WERI-Rb-1 (cell line): Measurements from ENCODE around the gene CCT6B.

Experiments
- DNase-seq: peaks from one replicate; pipeline ENCODE4 v3.0.0-alpha.2; 2020
- H3K27ac ChIP-seq: fragments of 250-450 bp; sonication (Bioruptor Pico); 2 replicates; pipeline ENCODE4 v1.5.1; 2020; ENCODE audit warnings: mild to moderate bottlenecking, moderate library complexity
- H3K27me3 ChIP-seq: fragments of 250-450 bp; sonication (Bioruptor Pico); 2 replicates; pipeline ENCODE4 v1.5.1; 2021; ENCODE audit warnings: mild to moderate bottlenecking, low read depth, moderate library complexity; ENCODE audit not compliant: insufficient read depth, severe bottlenecking
- H3K36me3 ChIP-seq: fragments of 250-450 bp; sonication (Bioruptor Pico); 2 replicates; pipeline ENCODE4 v1.5.1; 2020; ENCODE audit warnings: mild to moderate bottlenecking, moderate library complexity
- H3K4me3 ChIP-seq: 2 replicates; pipeline ENCODE4 v1.5.1; 2011; ENCODE audit warnings: low read depth, mild to moderate bottlenecking, control low read depth, low read length
- H3K9me3 ChIP-seq: fragments of 250-450 bp; sonication (Bioruptor Pico); 2 replicates; pipeline ENCODE4 v1.5.1; 2021; ENCODE audit warnings: mild to moderate bottlenecking, moderate library complexity; ENCODE audit not compliant: severe bottlenecking
- CTCF ChIP-seq: IDR thresholded peaks from 2 replicates; pipeline ENCODE4 v1.5.1; 2011; ENCODE audit warnings: low read depth, mild to moderate bottlenecking, control low read depth, inconsistent platforms, low read length

Gene CCT6B

GRCh38 chr17:34909040-34909439, 52.2 kb downstream of the CCT6B start:
- no peak for TF ChIP-seq CTCF
- DNase-seq, result no peak
- no peak overlapping the region for H3K4me3 ChIP-seq
- no peaks in the 10 kb centered on the region for H3K9me3 ChIP-seq
- H3K36me3 ChIP-seq, result no peaks in the 10 kb centered on the region
- H3K27me3 ChIP-seq, result no peaks in the 10 kb centered on the region
- peak overlapping the region; percentile 64 for H3K27ac ChIP-seq

- Histone ChIP-seq H3K27ac (no peak overlapping the region), H3K9me3 (peaks cover 5% of the 10 kb centered on the region), H3K27me3 (no peaks in the 10 kb centered on the region), H3K36me3 (no peaks in the 10 kb centered on the region), H3K4me3 (no peak overlapping the region)
- DNase-seq, result no peak
- no peak for TF ChIP-seq CTCF
Measured at GRCh38 chr17:34902831-34903547, 58.3 kb downstream of the CCT6B start.

- Histone ChIP-seq H3K9me3 (peaks cover 5% of the 10 kb centered on the region), H3K36me3 (no peaks in the 10 kb centered on the region), H3K27me3 (no peaks in the 10 kb centered on the region), H3K4me3 (no peak overlapping the region), H3K27ac (peak overlapping the region; percentile 32)
- no peak for TF ChIP-seq CTCF
- DNase-seq, result peak; percentile 89
Measured at GRCh38 chr17:34899643-34900291, 61.5 kb downstream of the CCT6B start.

- Histone ChIP-seq H3K27ac (no peak overlapping the region), H3K4me3 (no peak overlapping the region), H3K36me3 (no peaks in the 10 kb centered on the region), H3K9me3 (peaks cover under 1% of the 10 kb centered on the region), H3K27me3 (no peaks in the 10 kb centered on the region)
- TF ChIP-seq CTCF, result no peak
- DNase-seq, result no peak
Measured at GRCh38 chr17:34895383-34895782, 65.9 kb downstream of the CCT6B start.

- TF ChIP-seq CTCF, result no peak
- Histone ChIP-seq H3K4me3 (no peak overlapping the region), H3K27ac (no peak overlapping the region), H3K27me3 (no peaks in the 10 kb centered on the region), H3K36me3 (no peaks in the 10 kb centered on the region), H3K9me3 (no peaks in the 10 kb centered on the region)
- no peak for DNase-seq
Measured at GRCh38 chr17:34894964-34895363, 66.3 kb downstream of the CCT6B start.
